Karpas-422 (cell line): ENCODE measurements around the gene GDF7. TPM values are rescaled to one million over a fixed set of nuclear protein-coding genes. Genes with fewer than 3 reads are reported as not detected.

Experiments used
- DNase-seq: peaks from one replicate; pipeline ENCODE4 v3.0.0-alpha.2; 2015
- H2AFZ ChIP-seq: fragments of 200-600 bp; sonication (generic); 2 replicates; pipeline ENCODE4 v1.6.1; 2014; ENCODE audit warnings: antibody characterized with exemption, low read length, mixed read lengths
- H3K27ac ChIP-seq: fragments of 200-600 bp; sonication (generic); 2 replicates; pipeline ENCODE4 v1.5.1; 2014; ENCODE audit warnings: mild to moderate bottlenecking, low read length, moderate library complexity
- H3K27me3 ChIP-seq: fragments of 200-600 bp; sonication (generic); 2 replicates; pipeline ENCODE4 v1.6.1; 2014; ENCODE audit warnings: low read length, mixed read lengths
- H3K36me3 ChIP-seq: fragments of 200-600 bp; sonication (generic); 2 replicates; pipeline ENCODE4 v1.6.1; 2014; ENCODE audit warnings: low read length, mixed read lengths; ENCODE audit not compliant: insufficient read depth
- H3K4me1 ChIP-seq: fragments of 200-600 bp; sonication (generic); 2 replicates; pipeline ENCODE4 v1.6.1; 2014; ENCODE audit warnings: mild to moderate bottlenecking, low read length, mixed read lengths
- H3K4me2 ChIP-seq: fragments of 200-600 bp; sonication (generic); 2 replicates; pipeline ENCODE4 v1.6.1; 2014; ENCODE audit warnings: low read length, low read depth, mild to moderate bottlenecking; ENCODE audit not compliant: poor library complexity, severe bottlenecking
- H3K4me3 ChIP-seq: fragments of 200-600 bp; sonication (generic); 2 replicates; pipeline ENCODE4 v1.5.1; 2014; ENCODE audit warnings: mild to moderate bottlenecking, antibody characterized with exemption, low read length, mixed read lengths
- H3K79me2 ChIP-seq: fragments of 200-600 bp; sonication (generic); 2 replicates; pipeline ENCODE4 v1.6.1; 2014; ENCODE audit warnings: mild to moderate bottlenecking, low read length, mixed read lengths
- H3K9ac ChIP-seq: fragments of 200-600 bp; sonication (generic); 2 replicates; pipeline ENCODE4 v1.6.0; 2014; ENCODE audit warnings: low read length
- H3K9me2 ChIP-seq: fragments of 200-600 bp; sonication (generic), shearing (Covaris generic); replicated peaks from 2 replicates; pipeline ENCODE4 v1.6.0; 2014; ENCODE audit warnings: mild to moderate bottlenecking, low read length, moderate library complexity; ENCODE audit not compliant: insufficient read depth
- H3K9me3 ChIP-seq: fragments of 300-700, 200-600 bp; sonication (generic); 2 replicates; pipeline ENCODE4 v1.6.1; 2014; ENCODE audit warnings: low read length, mixed read lengths
- H4K20me1 ChIP-seq: fragments of 200-600 bp; sonication (generic); 2 replicates; pipeline ENCODE4 v1.6.1; 2014; ENCODE audit warnings: mild to moderate bottlenecking, antibody characterized with exemption, low read length, low read depth; ENCODE audit not compliant: insufficient read depth
- total RNA-seq: library from RNA; depleted of rRNA; stranded (reverse); fragments of >200 nt; shearing (Covaris generic); gene quantifications from 2 replicates; pipeline ENCODE4 v1.2.3, GENCODE V29; 2014; ENCODE audit warnings: low replicate concordance

Gene GDF7
- total RNA-seq, 1 experiment from 2014 or later = under 0.01 TPM

DNA sequence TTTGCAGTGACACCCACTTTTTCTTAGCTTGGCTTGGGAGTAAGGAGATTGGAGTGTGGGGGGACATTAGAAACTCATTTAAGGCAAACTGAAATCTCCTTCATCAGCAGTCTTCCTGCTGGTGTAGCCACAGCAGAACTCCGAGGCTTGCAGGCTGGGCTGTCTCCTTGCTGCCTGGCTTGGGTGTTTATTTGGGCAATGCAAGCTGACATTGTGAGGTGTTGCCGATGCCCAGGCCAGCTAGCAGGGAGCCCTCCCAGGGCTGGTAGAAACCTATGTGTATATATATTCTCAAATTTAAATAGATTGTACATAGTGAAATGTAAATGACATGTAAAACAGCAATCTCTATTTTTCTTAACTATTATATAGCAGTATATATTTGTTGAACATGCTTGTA lies 11.8 kb downstream of the GDF7 start:
- H3K79me2 ChIP-seq = no peaks in the 10 kb centered on the region
- no peak overlapping the region for H3K4me3 ChIP-seq
- no peak overlapping the region for H3K27ac ChIP-seq
- no peak overlapping the region for H3K9ac ChIP-seq
- no peak overlapping the region for H3K4me2 ChIP-seq
- no peaks in the 10 kb centered on the region for H3K9me2 ChIP-seq
- H4K20me1 ChIP-seq = no peaks in the 10 kb centered on the region
- H3K4me1 ChIP-seq = peaks cover 27% of the 10 kb centered on the region
- no peaks in the 10 kb centered on the region for H3K27me3 ChIP-seq
- no peak overlapping the region for H2AFZ ChIP-seq
- H3K9me3 ChIP-seq = no peaks in the 10 kb centered on the region
- no peak for DNase-seq
- H3K36me3 ChIP-seq = no peaks in the 10 kb centered on the region

DNA sequence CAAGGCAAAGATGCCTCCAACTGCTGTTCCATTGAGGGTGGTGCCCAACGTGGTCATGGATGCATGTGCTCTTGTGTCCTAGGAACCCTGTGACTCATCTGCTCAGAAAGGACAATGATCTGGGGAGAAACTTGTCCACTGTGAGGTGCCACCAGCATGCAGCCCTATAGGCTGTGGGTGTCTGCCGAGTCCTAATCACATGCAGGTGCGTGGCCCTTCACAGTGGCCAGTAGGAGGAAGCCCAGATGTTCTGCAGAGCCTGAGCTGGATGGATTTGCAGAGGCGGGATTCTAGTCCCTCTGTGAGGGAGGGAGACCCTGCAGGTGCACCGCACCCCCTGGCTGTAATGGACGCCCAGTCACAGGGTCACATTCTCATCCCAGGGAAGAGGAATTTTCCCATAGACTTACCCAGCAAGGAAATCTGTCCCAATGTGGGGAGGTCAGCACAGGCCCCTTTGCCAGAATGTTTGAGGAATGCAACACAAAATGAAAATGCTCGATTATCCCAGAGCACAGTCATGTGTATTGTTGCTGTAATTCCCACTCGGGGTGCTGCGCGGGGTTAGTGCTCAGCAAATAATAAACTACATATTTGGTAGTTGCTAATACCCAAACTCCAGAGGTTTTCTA lies 13.9 kb downstream of the GDF7 start:
- H3K9me3 ChIP-seq = no peaks in the 10 kb centered on the region
- no peak overlapping the region for H3K4me3 ChIP-seq
- no peak overlapping the region for H3K4me2 ChIP-seq
- DNase-seq = no peak
- no peak overlapping the region for H2AFZ ChIP-seq
- no peaks in the 10 kb centered on the region for H3K9me2 ChIP-seq
- H3K9ac ChIP-seq = no peak overlapping the region
- H3K27ac ChIP-seq = no peak overlapping the region
- H3K79me2 ChIP-seq = no peaks in the 10 kb centered on the region
- peaks cover 7% of the 10 kb centered on the region; the same call in 1 of the 2 replicates for H3K36me3 ChIP-seq
- no peaks in the 10 kb centered on the region for H4K20me1 ChIP-seq
- H3K4me1 ChIP-seq = peaks cover 23% of the 10 kb centered on the region
- no peaks in the 10 kb centered on the region for H3K27me3 ChIP-seq

DNA sequence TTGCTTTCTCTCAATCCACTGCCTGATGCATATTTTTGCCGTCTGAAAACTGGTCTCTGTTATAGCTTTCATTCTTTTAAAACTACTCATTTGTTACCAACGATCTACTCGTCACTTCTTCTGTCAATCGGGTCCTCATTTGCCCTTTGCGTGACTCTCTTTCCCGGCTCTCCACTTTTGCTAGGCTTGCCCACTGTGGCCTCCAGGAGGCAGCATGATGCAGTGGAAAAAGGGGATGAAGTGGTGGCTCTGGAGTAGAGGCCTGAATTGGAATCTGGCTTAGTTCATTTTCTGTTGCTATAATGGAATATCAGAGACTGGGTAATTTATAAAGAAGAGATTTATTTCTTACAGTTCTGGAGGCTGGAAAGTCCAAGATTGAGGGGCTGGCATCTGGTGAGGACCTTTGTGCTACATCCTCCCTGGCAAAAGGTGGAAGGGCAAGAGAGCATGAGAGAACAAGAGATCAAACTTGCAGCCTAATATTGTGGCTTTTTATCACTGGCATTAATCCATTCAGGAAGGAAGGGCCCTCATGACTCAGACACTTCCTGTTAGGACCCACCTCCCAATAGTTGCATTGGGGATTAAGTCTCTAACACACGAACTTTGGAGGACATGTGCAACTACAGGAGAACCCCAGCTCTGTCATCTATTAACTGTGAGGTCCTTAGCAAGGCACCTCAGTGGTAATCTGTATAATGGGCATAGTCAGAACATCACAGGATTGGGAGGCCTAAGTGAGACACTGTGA lies 15.4 kb downstream of the GDF7 start:
- Histone ChIP-seq H2AFZ (no peak overlapping the region), H3K9me3 (no peaks in the 10 kb centered on the region), H3K9me2 (no peaks in the 10 kb centered on the region), H4K20me1 (no peaks in the 10 kb centered on the region), H3K9ac (no peak overlapping the region), H3K4me2 (no peak overlapping the region), H3K79me2 (no peaks in the 10 kb centered on the region), H3K4me3 (no peak overlapping the region), H3K27ac (no peak overlapping the region), H3K27me3 (no peaks in the 10 kb centered on the region), H3K36me3 (peaks cover 7% of the 10 kb centered on the region; the same call in 1 of the 2 replicates), H3K4me1 (peaks cover 8% of the 10 kb centered on the region)
- no peak for DNase-seq

DNA sequence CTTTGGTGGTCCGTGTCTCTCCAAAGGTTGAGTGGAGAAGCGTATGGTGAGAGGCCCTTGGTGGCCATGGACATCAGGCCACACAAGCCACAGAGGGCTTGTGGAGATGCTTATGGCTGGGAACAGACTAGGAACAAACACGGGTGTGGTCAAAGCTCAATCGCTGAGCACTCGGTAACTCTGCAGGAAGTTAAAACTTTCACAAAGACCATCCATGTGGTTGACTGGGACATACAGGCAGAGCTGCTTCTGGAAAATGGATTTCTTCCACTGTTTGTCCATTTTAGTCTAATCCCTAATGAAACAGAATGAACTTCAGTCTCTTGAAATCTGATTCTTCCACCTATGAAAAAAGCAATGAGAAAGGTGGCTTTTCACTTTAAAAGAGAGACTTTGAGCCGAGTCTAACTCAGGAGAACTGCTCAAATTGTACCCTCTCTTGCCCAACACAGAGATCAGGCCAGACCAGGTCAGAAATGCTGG lies 17.7 kb downstream of the GDF7 start:
- Histone ChIP-seq H4K20me1 (no peaks in the 10 kb centered on the region), H3K9ac (no peak overlapping the region), H2AFZ (no peak overlapping the region), H3K27ac (no peak overlapping the region), H3K9me2 (no peaks in the 10 kb centered on the region), H3K4me1 (no peaks in the 10 kb centered on the region), H3K9me3 (no peaks in the 10 kb centered on the region), H3K27me3 (no peaks in the 10 kb centered on the region), H3K36me3 (peaks cover 7% of the 10 kb centered on the region; the same call in 1 of the 2 replicates), H3K4me2 (no peak overlapping the region), H3K4me3 (no peak overlapping the region), H3K79me2 (no peaks in the 10 kb centered on the region)
- no peak for DNase-seq

DNA sequence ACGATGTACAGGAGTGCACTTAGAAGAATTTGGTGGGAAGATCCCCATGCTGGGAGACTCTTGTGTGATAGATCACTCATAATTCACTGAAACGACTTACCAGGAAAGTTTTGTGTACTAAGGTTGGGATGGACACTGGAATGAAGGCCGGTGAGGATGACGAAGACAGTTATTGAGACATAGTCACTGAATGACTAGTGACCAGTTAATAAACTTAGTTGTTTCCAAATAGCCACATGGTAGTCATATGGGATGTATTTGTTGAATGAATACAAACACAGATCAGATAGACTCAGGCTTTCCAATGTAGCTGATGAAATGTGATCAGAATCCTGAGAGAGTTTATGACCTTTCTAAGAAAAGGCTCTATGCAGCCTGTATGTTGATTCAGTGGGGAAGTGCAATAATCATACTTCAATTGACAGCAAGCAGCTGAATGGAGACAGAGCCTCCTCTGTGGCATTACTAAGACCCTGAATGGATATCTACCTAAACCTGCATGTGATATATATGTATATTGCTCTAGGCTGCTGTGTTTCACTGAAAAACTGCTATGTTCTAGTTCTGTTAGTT lies 20.4 kb downstream of the GDF7 start:
- Histone ChIP-seq H3K4me2 (no peak overlapping the region), H3K9me3 (no peaks in the 10 kb centered on the region), H3K4me1 (no peaks in the 10 kb centered on the region), H3K79me2 (no peaks in the 10 kb centered on the region), H3K9me2 (no peaks in the 10 kb centered on the region), H3K27me3 (no peaks in the 10 kb centered on the region), H4K20me1 (no peaks in the 10 kb centered on the region), H3K27ac (no peak overlapping the region), H3K36me3 (peaks cover 7% of the 10 kb centered on the region; the same call in 1 of the 2 replicates), H3K4me3 (no peak overlapping the region), H3K9ac (no peak overlapping the region), H2AFZ (no peak overlapping the region)
- no peak for DNase-seq

DNA sequence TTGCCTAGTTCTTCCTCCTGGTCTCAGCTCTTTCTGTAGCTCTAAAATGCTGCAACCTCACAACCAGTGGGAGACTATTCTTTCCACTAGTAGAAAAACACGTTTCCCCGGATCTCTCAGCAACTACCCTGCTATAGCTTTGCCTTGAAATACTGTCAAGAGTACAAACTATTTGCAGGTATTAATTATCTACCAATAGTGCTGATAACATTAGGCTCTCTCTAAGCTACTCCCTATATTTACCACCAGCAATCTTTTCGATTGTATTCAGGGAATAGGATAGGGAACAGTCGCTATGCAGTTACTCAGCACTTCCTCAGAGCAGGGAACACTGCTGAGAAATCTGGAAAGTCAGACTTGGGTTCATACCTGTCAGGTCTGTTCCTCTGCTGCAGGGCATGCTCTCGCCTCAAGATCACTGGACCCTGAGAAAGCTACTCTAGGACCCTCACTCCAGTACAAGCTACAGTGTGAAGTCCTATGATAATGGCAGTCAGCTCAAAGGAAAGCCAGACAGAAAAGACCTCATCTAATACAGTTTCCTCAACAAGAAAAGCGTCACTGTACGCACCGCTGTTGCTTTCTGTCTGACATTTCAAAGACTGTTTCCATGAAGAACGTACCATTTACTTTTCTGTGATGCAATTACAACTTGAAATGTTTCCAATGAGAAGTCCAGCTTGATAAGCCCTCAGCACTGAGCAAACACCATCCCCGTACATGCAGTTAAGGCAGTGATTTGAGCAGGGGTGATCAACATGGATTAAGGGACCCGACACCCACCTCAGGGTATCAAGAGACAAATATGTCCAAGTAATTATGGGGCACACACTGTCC lies 22.7 kb downstream of the GDF7 start:
- no peaks in the 10 kb centered on the region for H3K27me3 ChIP-seq
- no peaks in the 10 kb centered on the region for H3K4me1 ChIP-seq
- H3K9me3 ChIP-seq = no peaks in the 10 kb centered on the region
- no peaks in the 10 kb centered on the region for H3K79me2 ChIP-seq
- no peak for DNase-seq
- H2AFZ ChIP-seq = no peak overlapping the region
- H3K9ac ChIP-seq = no peak overlapping the region
- no peak overlapping the region for H3K4me2 ChIP-seq
- H3K36me3 ChIP-seq = peaks cover 7% of the 10 kb centered on the region; the same call in 1 of the 2 replicates
- no peaks in the 10 kb centered on the region for H4K20me1 ChIP-seq
- H3K27ac ChIP-seq = no peak overlapping the region
- no peaks in the 10 kb centered on the region for H3K9me2 ChIP-seq
- no peak overlapping the region for H3K4me3 ChIP-seq

DNA sequence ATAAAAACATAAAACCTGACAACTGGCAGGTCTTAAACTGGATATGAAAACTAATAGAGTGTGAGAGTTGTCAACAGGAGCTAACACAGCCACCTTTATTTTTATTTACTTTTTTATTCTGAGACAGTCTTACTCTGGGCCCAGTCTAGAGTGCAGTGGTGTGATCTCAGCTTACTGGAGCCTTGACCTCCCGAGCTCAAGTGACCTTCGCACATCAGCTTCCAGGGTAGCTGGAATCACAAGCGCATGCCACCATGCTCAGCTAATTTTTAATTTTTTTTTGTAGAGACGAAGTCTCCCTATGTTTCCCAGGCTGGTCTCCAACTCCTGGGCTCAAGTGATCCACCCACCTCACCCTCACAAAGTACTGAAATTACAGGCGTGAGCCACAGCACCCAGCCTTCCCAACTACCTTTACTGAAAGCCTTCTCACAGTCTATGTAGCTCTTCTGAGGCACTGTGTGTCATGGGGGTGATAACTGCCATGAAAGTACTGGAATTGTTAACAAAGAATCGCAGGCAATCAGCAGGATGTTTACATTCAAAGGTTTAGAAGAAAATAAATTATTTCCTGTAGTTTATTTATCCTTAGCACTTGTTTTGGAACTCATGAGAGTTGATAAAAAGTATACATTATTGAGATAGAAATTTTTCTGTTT lies 24.3 kb downstream of the GDF7 start:
- Histone ChIP-seq H3K79me2 (no peaks in the 10 kb centered on the region), H3K27me3 (no peaks in the 10 kb centered on the region), H4K20me1 (no peaks in the 10 kb centered on the region), H3K9ac (no peak overlapping the region), H2AFZ (no peak overlapping the region), H3K9me2 (no peaks in the 10 kb centered on the region), H3K9me3 (no peaks in the 10 kb centered on the region), H3K36me3 (no peaks in the 10 kb centered on the region), H3K4me3 (no peak overlapping the region), H3K27ac (no peak overlapping the region), H3K4me1 (peaks cover 5% of the 10 kb centered on the region; the same call in 1 of the 2 replicates), H3K4me2 (no peak overlapping the region)
- no peak for DNase-seq
